Activated CD4-positive, alpha-beta T cell treated with anti-CD3 and anti-CD28 coated beads for 48 hours (primary cell): ENCODE results near the gene PCDH12.

Experiments used
- DNase-seq: peaks from one replicate; pipeline ENCODE4 v3.0.0-alpha.2; 2020

Gene PCDH12

DNA sequence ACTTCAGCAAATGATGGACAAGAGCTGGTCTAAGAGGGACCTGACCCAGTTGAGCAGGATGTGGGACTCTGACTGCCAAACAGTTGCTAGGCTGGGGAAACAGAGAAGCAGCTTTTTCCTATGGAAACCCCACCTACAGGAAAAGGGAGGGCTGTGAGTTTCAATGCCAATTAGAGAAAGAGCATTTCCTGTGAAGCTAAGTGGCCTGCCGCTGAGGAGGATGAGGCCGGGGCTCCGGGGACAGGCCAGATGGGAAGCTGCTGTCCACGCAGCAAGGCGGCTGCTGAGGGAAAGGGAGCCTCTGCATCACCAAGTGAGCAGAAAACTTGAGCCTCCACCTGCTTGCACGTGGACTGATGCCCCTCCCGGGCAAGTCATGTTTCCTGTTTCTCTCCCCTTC, at the start of gene PCDH12:
Gene PCDH12 (minus strand): TSS at position 90 of the 400 bp plus-strand sequence. CDS start 351 bp downstream, outside the sequence.
- DNase-seq, result peak; percentile 28

DNA sequence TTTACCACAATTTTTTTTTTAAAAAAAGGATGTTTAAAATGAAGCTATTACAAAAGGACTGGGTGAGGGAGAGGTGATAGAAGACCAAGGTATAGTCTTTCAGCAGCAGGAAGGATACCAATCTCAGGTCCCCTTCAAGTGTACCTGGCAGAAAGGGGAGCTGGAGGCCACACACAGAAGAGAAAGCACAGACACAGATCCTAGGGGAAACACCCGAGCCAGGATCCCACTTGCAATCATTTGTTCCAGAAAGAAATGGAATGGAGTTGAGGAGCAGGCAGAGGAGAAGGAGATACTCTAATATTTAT, 49.2 kb upstream of the PCDH12 start:
- DNase-seq, result no peak

- DNase-seq, result peak; percentile 59
Measured at GRCh38 chr5:142006363-142007236, 48.6 kb upstream of the PCDH12 start.

DNA sequence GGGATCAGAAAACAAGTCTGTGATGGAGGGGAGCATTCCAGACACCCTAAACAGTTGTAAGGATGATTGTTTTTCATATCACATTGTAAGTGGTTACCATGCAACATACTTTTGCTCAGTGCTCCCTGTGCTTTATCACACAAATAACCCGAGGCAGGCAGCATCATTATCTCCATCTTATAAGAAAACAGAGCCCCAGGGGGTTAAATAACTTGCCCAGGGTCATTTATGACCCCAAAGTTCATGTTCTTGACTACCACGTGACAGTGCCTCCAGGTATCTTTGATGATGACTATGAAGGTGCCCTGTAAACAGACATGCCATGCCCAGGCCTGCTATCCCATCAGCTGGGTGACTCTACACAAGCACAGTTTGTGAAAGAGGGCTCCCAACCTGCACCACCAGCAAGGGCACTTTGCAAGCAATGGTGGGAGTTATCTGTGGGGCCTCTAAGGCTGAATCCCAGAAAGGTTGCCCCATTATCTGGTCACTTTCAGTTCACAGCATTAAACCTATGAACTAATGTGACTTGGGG, 45.3 kb upstream of the PCDH12 start:
- no peak for DNase-seq

DNA sequence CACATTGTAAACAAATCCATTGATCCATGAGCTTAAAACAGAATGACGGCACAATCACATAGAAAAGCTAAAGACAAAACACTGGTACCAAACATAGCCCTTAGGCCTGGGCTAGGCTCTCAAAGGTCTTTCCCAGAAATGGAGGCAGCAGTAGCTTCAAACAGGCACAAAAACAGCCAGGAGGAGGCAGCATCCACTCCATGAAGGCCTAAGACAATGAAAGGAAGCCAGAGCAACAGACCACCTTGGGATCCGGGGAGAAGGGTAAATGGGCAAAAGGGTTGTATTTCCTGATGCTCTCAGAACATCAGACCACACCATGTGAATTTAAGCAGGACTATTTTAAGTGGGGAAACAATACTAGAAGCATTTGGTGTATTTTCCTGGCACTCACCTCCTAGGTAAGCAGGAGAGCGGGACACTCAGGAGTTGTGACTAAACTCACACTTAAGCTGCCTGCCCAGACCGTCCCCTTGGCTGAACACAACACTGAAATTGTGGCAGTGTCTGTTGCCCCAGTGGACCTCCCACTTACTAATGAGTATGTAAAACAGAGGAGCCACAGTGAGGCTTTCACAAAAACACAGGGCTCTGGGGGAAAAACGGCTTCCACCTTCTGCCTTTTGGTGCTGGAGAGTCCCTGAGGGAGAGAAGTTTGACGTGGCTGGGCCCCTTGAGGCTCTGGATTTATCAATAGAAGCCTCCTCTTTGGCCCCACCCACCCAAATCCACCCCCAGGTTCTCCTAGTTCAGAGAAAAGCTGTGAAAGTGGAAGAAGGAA, 42.9 kb upstream of the PCDH12 start:
- DNase-seq, result peak; percentile 28

GRCh38 chr5:142000173-142000572, 42.2 kb upstream of the PCDH12 start:
- no peak for DNase-seq

- no peak for DNase-seq
Measured at GRCh38 chr5:141997358-141997960, 39.5 kb upstream of the PCDH12 start.

- no peak for DNase-seq
Measured at GRCh38 chr5:141995656-141996055, 37.7 kb upstream of the PCDH12 start.

DNA sequence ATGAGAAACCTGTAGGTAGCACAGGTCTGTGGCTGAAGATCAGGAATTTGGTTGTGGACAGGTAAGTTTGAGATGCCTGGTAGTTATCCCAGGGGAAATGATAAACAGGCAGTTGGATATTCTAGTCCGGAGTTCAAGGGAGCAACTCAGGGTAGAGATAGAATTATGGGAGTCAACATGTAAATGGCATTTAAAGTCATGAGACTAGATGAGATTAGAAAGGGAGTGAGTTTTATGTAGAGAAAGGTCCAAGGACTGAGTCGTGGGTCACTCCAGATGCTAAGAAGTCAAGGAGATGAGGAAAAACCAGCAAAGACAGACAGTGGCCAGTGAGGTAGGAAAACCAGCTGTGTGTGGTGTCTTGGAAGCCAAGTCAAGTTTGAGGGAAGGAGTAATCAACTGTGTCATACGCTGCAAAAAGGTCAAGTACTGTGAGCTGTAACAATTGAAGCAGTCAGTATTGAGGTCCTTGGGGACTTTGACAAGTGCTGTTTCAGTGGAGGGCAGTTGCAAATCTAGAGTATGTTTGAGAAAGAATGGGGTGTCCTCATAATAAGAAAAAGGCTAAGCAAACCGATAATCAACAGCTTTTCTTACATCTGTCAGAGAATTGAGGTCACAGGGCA, 36.6 kb upstream of the PCDH12 start:
- DNase-seq, result no peak

DNA sequence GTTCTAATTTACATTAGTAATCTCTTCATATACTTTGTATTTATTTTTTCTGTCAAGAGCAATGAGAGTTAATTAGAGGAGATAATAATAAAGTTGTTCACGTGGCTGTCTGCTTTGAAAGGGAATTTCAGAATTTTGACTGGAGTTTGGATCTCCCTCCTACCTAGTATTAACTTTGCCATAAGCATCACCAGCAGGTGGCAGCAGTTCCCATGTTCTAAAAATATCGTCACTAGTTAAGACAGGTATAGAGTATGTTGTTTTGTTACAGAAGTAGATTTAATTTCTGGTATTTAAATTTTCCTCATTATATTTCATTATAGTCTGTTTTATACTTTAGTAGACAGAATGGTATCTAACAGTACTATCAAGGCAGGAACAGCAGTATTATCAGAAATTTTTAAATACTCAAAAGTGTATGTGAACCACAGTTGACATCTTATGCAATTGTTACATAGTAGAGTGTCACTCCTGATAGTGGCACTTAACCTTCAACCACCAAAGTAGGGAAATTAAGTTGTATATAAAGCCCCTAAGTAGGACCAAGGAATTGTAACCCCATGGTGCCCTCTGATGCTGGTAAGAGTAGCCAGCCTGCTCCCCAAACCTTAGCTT, 34.5 kb upstream of the PCDH12 start:
- peak; percentile 87 for DNase-seq

GRCh38 chr5:141989720-141990119, 31.7 kb upstream of the PCDH12 start:
- no peak for DNase-seq

GRCh38 chr5:141986072-141986471, 28.1 kb upstream of the PCDH12 start:
- no peak for DNase-seq

- no peak for DNase-seq
Measured at GRCh38 chr5:141982626-141983025, 24.6 kb upstream of the PCDH12 start.

- no peak for DNase-seq
Measured at GRCh38 chr5:141978389-141978788, 20.4 kb upstream of the PCDH12 start.

- DNase-seq, result no peak
Measured at GRCh38 chr5:141976176-141976575, 18.2 kb upstream of the PCDH12 start.

GRCh38 chr5:141973871-141974595, 16.0 kb upstream of the PCDH12 start:
- DNase-seq, result no peak

DNA sequence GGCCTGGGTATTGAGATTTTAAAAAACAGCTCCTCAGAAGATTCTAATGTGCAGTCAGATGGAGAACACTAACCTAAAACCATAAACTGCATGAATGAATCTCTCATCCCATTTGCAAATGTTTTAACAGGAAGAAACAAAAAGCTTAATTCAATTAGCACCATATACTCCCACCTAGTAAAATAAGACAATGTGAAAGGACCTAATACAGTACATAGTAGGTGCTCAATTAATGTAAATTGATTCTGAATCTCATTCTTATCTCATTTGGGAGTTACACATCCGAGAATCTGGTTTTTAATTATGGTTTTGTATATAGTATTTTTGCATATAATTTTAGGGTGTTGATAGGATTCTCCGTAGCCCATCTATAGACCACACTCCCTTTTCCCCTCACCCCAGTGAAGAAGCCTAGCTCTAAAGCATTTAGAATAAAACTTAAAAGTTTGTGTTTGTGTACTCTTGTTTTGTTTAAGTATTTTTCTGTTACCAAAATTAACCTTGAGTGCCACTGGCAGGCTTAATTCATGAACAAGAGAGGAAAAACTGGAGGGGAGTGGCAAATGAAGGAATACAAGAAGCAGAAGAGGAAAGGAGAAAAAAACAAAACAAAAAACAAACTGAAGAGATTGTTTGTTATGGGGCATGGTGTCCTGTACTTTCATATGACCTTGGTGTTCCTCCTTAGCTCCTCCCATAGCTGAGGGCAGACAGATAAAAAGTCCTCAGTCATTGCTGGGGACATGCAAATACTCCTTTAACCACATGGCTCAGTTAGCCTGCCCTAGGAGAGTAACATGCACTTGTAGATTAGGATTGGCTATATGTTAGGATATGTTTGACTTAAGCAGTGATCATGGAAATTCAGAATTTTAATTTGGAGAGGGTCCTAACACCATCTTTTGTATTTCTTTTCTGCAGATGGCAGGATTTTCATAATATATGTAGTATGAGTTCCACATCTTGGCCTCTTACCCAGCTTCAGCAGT, 12.1 kb upstream of the PCDH12 start:
- DNase-seq, result no peak

- DNase-seq, result peak; percentile 96
Measured at GRCh38 chr5:141968914-141969608, 11.1 kb upstream of the PCDH12 start, which contains the start of gene RNF14. Gene RNF14 (plus strand): TSS chr5:141969105. CDS start chr5:141973589, 4,484 bp downstream.

GRCh38 chr5:141966963-141967333, 8.9 kb upstream of the PCDH12 start:
- DNase-seq, result no peak
